Activated naive CD4-positive, alpha-beta T cell treated with anti-CD3 and anti-CD28 coated beads, Interleukin-2, amount 50 U/mL, for 16 hours (primary cell): ENCODE measurements around the gene KRT4.
"Not testable (repeated sequence)": the region's sequence is repeated elsewhere in the genome, so short reads cannot be mapped to it uniquely, and the experiment has no call there.

Experiments
- DNase-seq: peaks from one replicate; pipeline ENCODE4 v3.0.0-alpha.2; 2020

KRT4 gene

GRCh38 chr12:52769354-52769753 is 44.6 kb downstream of the KRT4 start:
- no peak for DNase-seq

GRCh38 chr12:52768479-52769200 is 45.3 kb downstream of the KRT4 start:
- DNase-seq, result no peak

- no peak for DNase-seq
These were observed 46.5 kb downstream of the KRT4 start for GRCh38 chr12:52767427-52767826.

- no peak for DNase-seq
These were observed 46.9 kb downstream of the KRT4 start for GRCh38 chr12:52767020-52767379.

GRCh38 chr12:52766351-52767019 is 47.4 kb downstream of the KRT4 start:
- DNase-seq, result no peak

- DNase-seq, result no peak
These were observed 48.2 kb downstream of the KRT4 start for GRCh38 chr12:52765702-52766101.

GRCh38 chr12:52763991-52764390 is 49.9 kb downstream of the KRT4 start:
- no peak for DNase-seq

GRCh38 chr12:52763036-52763659 is 50.8 kb downstream of the KRT4 start:
- no peak for DNase-seq

GRCh38 chr12:52761802-52762201 is 52.1 kb downstream of the KRT4 start:
- no peak for DNase-seq

GRCh38 chr12:52761218-52761617 is 52.7 kb downstream of the KRT4 start:
- DNase-seq, result not testable (repeated sequence)

- DNase-seq, result no peak
These were observed 53.3 kb downstream of the KRT4 start for GRCh38 chr12:52760623-52761022.

GRCh38 chr12:52759695-52760094 is 54.2 kb downstream of the KRT4 start:
- DNase-seq, result no peak

GRCh38 chr12:52759218-52759617 is 54.7 kb downstream of the KRT4 start:
- DNase-seq, result no peak

GRCh38 chr12:52757449-52758176 is 56.3 kb downstream of the KRT4 start:
- DNase-seq, result no peak
